GM12873 (cell line): ENCODE results near the gene SUFU.

Source experiments
- CTCF ChIP-seq: IDR thresholded peaks from 2 replicates; pipeline ENCODE4 v1.5.1; 2012; ENCODE audit warnings: low read depth, mild to moderate bottlenecking, moderate library complexity, low read length, control low read depth; ENCODE audit not compliant: insufficient read depth; ENCODE audit errors: missing control alignments

Gene SUFU

GRCh38 chr10:102581401-102581800 is 77.6 kb downstream of the SUFU start:
- no peak for TF ChIP-seq CTCF

- TF ChIP-seq CTCF = no peak
These were observed 78.3 kb downstream of the SUFU start for GRCh38 chr10:102581981-102582580.

- TF ChIP-seq CTCF = peak; percentile 91
These were observed 80.0 kb downstream of the SUFU start for GRCh38 chr10:102583435-102584417.

DNA sequence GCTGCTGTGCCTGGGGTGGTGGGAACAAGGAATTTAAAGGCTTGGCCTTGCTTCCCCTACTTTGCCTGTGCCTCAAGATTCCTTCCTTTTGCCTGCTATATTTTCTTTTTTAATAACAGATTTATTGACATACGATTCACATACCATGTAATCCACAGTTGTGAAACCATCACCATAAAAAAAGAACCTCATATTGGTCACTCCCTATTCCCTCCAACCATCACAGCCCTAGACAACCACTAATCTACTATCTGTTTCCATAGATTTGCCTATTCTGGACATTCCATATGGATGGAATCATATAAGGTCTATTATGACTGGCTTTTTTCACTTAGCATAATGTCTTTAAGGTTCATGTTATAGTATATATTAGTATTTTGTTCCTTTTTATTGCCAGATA is 81.3 kb downstream of the SUFU start:
- TF ChIP-seq CTCF = no peak

GRCh38 chr10:102586858-102587257 is 83.1 kb downstream of the SUFU start:
- TF ChIP-seq CTCF = no peak

DNA sequence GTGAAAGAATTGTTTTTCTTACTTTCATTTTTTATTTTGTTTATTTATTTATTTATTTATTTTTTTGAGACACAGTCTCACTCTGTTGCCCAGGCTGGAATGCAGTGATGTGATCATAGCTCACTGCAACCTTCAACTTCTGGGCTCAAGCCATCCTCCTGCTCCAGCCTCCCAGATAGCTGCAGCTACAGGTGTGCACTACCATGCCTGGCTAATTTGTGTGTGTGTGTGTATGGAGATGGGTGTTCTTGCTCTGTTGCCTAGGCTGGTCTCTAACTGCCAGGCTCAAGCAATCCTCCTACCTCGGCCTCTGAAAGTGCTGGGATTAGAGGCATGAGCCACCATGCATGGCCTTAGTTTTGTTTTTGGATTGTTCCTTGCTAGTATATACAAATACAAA is 85.1 kb downstream of the SUFU start:
- no peak for TF ChIP-seq CTCF

DNA sequence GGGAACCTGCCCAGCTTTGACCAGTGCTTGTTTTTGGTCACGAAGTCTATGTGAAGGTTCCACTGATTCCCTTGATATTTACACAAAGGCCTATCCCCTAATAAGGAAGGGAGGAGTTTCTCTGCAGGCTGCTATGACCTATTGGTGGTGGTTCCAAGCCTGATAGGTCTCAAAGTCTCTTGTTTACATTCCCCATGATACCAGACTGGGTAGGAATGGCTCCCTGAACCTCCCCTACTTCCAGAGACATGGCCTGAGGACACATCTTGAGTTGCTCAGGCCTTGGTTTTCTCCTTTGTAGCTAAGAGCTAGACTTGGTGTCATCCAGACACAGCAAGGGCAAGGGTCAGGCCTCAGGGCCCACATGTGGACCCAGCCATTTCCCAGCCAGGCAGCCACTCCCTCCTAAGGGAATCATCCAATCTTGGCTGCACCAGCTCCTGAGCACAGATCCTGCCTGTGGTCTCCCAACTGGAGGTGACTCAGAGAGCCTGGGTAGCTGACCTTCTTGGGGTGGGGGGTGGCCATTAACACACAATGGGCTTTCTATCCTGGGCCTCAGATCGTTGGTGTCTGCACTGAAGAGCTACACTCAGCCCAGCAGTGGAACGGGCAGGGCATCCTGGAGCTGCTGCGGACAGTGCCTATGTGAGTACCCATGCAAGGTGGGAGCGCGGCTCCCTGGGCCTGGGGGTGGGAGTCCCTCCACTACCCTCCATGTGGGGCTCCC is 89.5 kb downstream of the SUFU start:
- TF ChIP-seq CTCF = no peak
